ENCODE data around the gene TMTC4. TPM values are rescaled to one million over a fixed set of nuclear protein-coding genes. Genes with fewer than 3 reads are reported as not detected.

The TMTC4 gene
- total and polyA plus RNA-seq, 2 of the 4 experiments (the other 2 are of a cell fraction): 8.4 to 14.3 TPM

DNA sequence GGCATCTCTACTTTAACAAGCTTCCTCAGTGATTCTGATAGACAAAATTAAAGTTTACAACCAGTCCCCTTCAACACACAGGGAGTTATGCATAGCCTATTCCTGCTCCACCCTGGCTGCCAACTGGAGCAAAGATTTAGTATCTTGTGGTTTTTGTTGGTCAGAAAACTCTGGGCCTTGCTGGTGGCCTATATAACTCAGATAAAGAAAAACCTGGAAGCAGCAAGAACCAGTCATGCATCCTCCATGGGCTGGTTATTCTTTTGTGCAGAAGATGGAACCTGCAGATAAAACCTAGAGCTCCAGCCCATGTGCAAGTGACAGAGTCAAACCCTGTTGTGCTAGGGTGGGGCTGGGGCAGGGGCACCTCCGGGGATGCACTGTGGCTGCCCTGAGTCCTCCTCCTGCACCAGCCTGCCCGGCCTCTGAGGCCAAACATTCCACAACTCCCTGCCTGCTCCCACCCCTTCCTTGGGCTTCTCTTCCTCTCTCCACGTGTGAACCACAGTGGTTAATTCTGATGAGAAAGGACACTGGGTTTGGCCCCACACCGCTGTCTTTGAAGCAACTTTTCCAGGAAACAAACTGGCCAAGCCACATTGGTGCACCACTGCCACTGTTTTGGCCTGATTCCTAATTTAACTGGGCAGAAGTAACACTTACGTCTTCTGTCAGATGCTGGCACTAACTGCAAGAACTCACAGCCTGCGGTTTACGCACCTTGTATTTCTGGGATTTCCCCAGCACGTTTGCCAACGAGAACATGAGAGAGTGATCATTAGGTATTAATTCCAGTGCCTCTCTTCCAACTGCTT, 62.7 kb downstream of the TMTC4 start (continued):
- TF ChIP-seq BHLHE40 (IDR thresholded peaks at IDR 0.05; ENCODE audit: low read depth, low read length): no peak

DNA sequence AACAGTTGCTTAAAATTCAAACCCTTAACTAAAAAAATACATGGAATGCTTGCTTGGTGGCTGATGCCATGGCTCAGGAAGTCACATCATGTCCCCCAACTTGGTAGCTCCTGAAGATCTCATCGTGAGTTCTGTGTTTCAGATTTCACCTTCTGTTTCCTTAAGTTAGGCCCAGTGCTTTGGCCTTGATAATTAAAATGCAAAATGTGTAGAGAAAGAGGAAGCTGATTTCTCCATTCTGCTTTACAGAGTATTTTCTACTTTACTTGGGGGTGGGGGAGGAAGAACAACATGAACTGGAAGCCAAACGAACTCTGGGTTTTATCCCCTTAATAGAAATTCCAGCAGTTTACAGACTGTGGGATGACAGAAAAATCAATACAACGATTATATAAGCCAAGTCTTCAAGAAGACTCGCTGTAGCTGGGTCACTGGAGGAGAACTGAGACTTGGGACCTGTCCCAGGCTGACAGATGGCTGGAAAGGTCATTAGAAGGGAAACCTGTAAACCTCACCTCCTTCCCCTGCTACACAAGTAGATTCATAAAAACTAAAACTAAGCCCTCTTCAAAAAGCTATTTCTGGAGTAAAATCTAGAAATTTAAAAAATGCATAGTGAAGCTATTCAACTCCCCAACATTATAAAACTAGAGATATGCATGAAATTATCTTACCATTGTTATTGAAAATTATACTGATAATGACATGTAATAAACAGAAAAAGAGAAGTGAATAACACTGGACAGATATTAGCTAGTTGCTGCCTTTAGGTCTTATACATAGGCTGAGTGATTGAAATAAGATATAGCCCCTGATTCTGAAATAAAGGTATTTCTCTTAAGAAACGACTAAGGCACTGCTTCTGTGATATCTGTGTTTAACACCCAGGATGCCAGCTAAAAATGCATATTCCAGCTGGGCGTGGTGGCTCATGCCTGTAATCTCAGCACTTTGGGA, 63.9 kb downstream of the TMTC4 start:
- Histone ChIP-seq H3K27me3 (ENCODE audit: control insufficient read depth, insufficient read depth, low read length) (no peaks in the 10 kb centered on the region), H2BK120ac (ENCODE audit: low read depth, low read length) (no peak overlapping the region), H2BK5ac (ENCODE audit: low read depth, low read length, poor library complexity, severe bottlenecking) (no peak overlapping the region), H3K9me1 (ENCODE audit: insufficient read depth, low read length) (no peaks in the 10 kb centered on the region), H3K36me3 (ENCODE audit: control insufficient read depth, insufficient read depth, low read length) (peaks cover 12% of the 10 kb centered on the region; the same call in 1 of the 2 replicates), H3K4me1 (ENCODE audit: control insufficient read depth, insufficient read depth, low read length) (no peaks in the 10 kb centered on the region), H3K27ac (ENCODE audit: insufficient read depth, low read length) (no peak overlapping the region), H3K4me3 (ENCODE audit: insufficient read depth, low read depth, low read length) (no peak overlapping the region), H3K23ac (ENCODE audit: low read depth, low read length) (no peak overlapping the region), H3K18ac (ENCODE audit: low read depth, low read length) (no peak overlapping the region), H3K9ac (ENCODE audit: low read depth, low read length) (no peak overlapping the region), H2BK20ac (ENCODE audit: low read depth, low read length) (no peak overlapping the region), H3K56ac (ENCODE audit: extremely low read depth, insufficient read depth, low read length) (no peak overlapping the region), H4K5ac (ENCODE audit: low read depth, low read length) (no peak overlapping the region), H3K4ac (ENCODE audit: low read depth, low read length) (no peak overlapping the region), H3K14ac (replicated peaks; ENCODE audit: low read depth, low read length) (no peak overlapping the region), H2AFZ (replicated peaks; ENCODE audit: low read length, poor library complexity) (no peak overlapping the region), H2AK5ac (ENCODE audit: low read depth, low read length) (no peak overlapping the region), H2AK9ac (replicated peaks; ENCODE audit: low read depth, low read length, poor library complexity) (no peak overlapping the region), H3K4me2 (ENCODE audit: low read depth, low read length) (no peak overlapping the region), H3K79me1 (ENCODE audit: low read depth in 1 of 2, low read length in 2 of 2) (no peaks in the 10 kb centered on the region), H4K20me1 (ENCODE audit: insufficient read depth, low read length) (no peaks in the 10 kb centered on the region), H3K9me3 (ENCODE audit: control insufficient read depth, insufficient read depth, low read length) (no peaks in the 10 kb centered on the region), H4K91ac (ENCODE audit: insufficient read depth, low read depth, low read length) (no peak overlapping the region), H2BK15ac (ENCODE audit: low read depth, low read length) (no peak overlapping the region), H4K8ac (ENCODE audit: low read depth in 2 of 2, low read length in 2 of 2) (no peak overlapping the region)
- BruUV-seq (replicated peaks): no TSS peak
- dilution Hi-C loops (cut with HindIII; ENCODE audit: low sequenced_read_pairs, unreplicated experiment) (no loop called here), intact Hi-C loops (cut with micrococcal nuclease) (no loop called here), in situ Hi-C loops (cut with MboI; ENCODE audit: low sequenced_read_pairs) (no loop called here)
- DNase-seq (no peak), ATAC-seq (ENCODE audit: low read depth) (no peak)
- POLR2A ChIA-PET (ENCODE audit: unreplicated experiment): no interaction called here
- CTCF ChIA-PET: interaction anchor here (0.6 kb wide), 1 partner anchor 1466 kb away, joined by 3 read pairs; no protein-coding TSS in a partner anchor
- WGBS, 2 experiments (ENCODE audit: extremely low coverage in 2 of 2, insufficient read length in 1 of 2): 83% methylated on average over 2 of the region's 6 CpGs; no CpG with 5 or more reads in 1 of the 2 experiments
- no peak for TF ChIP-seq CHD1 (IDR thresholded peaks at IDR 0.05; ENCODE audit: low read depth, low read length)
- TF ChIP-seq, protein P1, sequence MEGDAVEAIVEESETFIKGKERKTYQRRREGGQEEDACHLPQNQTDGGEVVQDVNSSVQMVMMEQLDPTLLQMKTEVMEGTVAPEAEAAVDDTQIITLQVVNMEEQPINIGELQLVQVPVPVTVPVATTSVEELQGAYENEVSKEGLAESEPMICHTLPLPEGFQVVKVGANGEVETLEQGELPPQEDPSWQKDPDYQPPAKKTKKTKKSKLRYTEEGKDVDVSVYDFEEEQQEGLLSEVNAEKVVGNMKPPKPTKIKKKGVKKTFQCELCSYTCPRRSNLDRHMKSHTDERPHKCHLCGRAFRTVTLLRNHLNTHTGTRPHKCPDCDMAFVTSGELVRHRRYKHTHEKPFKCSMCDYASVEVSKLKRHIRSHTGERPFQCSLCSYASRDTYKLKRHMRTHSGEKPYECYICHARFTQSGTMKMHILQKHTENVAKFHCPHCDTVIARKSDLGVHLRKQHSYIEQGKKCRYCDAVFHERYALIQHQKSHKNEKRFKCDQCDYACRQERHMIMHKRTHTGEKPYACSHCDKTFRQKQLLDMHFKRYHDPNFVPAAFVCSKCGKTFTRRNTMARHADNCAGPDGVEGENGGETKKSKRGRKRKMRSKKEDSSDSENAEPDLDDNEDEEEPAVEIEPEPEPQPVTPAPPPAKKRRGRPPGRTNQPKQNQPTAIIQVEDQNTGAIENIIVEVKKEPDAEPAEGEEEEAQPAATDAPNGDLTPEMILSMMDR (conservative IDR thresholded peaks at IDR 0.05; ENCODE audit: low read depth, low read length): no peak
- TF ChIP-seq RAD21 (IDR thresholded peaks at IDR 0.05; ENCODE audit: low read length): no peak
- no peak for TF ChIP-seq RCOR1 (IDR thresholded peaks at IDR 0.05; ENCODE audit: insufficient replicate concordance, low read length)
- no peak for TF ChIP-seq RFX5 (IDR thresholded peaks at IDR 0.05; ENCODE audit: low read depth, low read length)
- TF ChIP-seq, protein P2, sequence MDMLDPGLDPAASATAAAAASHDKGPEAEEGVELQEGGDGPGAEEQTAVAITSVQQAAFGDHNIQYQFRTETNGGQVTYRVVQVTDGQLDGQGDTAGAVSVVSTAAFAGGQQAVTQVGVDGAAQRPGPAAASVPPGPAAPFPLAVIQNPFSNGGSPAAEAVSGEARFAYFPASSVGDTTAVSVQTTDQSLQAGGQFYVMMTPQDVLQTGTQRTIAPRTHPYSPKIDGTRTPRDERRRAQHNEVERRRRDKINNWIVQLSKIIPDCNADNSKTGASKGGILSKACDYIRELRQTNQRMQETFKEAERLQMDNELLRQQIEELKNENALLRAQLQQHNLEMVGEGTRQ (IDR thresholded peaks at IDR 0.05; ENCODE audit: low read depth, low read length): no peak
- TF ChIP-seq, protein P3, sequence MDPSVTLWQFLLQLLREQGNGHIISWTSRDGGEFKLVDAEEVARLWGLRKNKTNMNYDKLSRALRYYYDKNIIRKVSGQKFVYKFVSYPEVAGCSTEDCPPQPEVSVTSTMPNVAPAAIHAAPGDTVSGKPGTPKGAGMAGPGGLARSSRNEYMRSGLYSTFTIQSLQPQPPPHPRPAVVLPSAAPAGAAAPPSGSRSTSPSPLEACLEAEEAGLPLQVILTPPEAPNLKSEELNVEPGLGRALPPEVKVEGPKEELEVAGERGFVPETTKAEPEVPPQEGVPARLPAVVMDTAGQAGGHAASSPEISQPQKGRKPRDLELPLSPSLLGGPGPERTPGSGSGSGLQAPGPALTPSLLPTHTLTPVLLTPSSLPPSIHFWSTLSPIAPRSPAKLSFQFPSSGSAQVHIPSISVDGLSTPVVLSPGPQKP (IDR thresholded peaks at IDR 0.05; ENCODE audit: borderline replicate concordance, low read depth, low read length): no peak
- TF ChIP-seq POLR2A (IDR thresholded peaks at IDR 0.05; ENCODE audit: low read depth, low read length): no peak
- TF ChIP-seq MAFK (IDR thresholded peaks at IDR 0.05; ENCODE audit: low read depth, low read length): no peak

Data from IMR-90 (cell line).